SK-N-SH (cell line): ENCODE measurements around the gene GRAMD2B. TPM values are rescaled to one million over a fixed set of nuclear protein-coding genes. Genes with fewer than 3 reads are reported as not detected.

ENCODE experiments used
- CTCF ChIA-PET: fragments of 300-600, 350-600 bp; formaldehyde crosslinking; extraction: SDS; loops from one replicate; lab custom pipeline; 2021; lab: Yijun Ruan, JAX
- POLR2A ChIA-PET: fragments of 350-600 bp; sonication (Branson Sonifier 250); formaldehyde crosslinking; extraction: SDS; loops from one replicate; lab custom pipeline; 2020; ENCODE audit warnings: antibody characterized with exemption, inconsistent platforms; lab: Yijun Ruan, JAX
- DNase-seq: peaks from one replicate; pipeline ENCODE4 v3.0.0; 2012
- H2AFZ ChIP-seq: fragments of 200-600 bp; sonication (generic); 2 replicates; pipeline ENCODE4 v1.8.1; 2016; ENCODE audit warnings: antibody characterized with exemption, mild to moderate bottlenecking, low read depth
- H3F3A ChIP-seq: fragments of 200-600 bp; sonication (generic); replicated peaks from 2 replicates; pipeline ENCODE3; 2016; ENCODE audit warnings: antibody characterized with exemption, mild to moderate bottlenecking; ENCODE audit not compliant: insufficient read depth
- H3K27ac ChIP-seq, 2 experiments: fragments of 200-500 bp in 1 of 2; fragments of 200-600 bp in 1 of 2; sonication (Bioruptor generic) in 1 of 2; sonication (generic), shearing (Covaris generic) in 1 of 2; 2 replicates each; pipeline versions ENCODE4 v1.5.1 to v1.6.1; 2014 to 2016; ENCODE audit warnings: low read depth in 2 of 2, inconsistent platforms in 1 of 2, low read length in 1 of 2, mild to moderate bottlenecking in 1 of 2, mixed read lengths in 1 of 2
- H3K27me3 ChIP-seq: fragments of 200-600 bp; sonication (generic), shearing (Covaris generic); 2 replicates; pipeline ENCODE4 v1.6.1; 2016; ENCODE audit warnings: mixed run types; ENCODE audit not compliant: insufficient read depth
- H3K36me3 ChIP-seq, 2 experiments: fragments of 200-500 bp in 1 of 2; fragments of 200-600 bp in 1 of 2; sonication (Bioruptor generic) in 1 of 2; sonication (generic) in 1 of 2; replicated peaks in 1 of 2; 2 replicates each; pipeline versions ENCODE3 to v1.5.1; 2014 to 2016; ENCODE audit warnings: low read length in 1 of 2, mild to moderate bottlenecking in 1 of 2; ENCODE audit not compliant: insufficient read depth in 2 of 2, control insufficient read depth in 1 of 2
- H3K4me1 ChIP-seq, 2 experiments: fragments of 200-500 bp in 1 of 2; fragments of 200-600 bp in 1 of 2; sonication (Bioruptor generic) in 1 of 2; sonication (generic), shearing (Covaris generic) in 1 of 2; 2 replicates each; pipeline versions ENCODE4 v1.5.1 to v1.6.1; 2014 to 2016; ENCODE audit warnings: low read depth in 1 of 2, low read length in 1 of 2, mixed run types in 1 of 2; ENCODE audit not compliant: insufficient read depth in 2 of 2, control insufficient read depth in 1 of 2
- H3K4me2 ChIP-seq: fragments of 200-600 bp; sonication (generic), shearing (Covaris generic); 2 replicates; pipeline ENCODE4 v1.6.1; 2017; ENCODE audit warnings: mixed run types
- H3K4me3 ChIP-seq, 2 experiments: fragments of 200-500 bp in 1 of 2; fragments of 200-600 bp in 1 of 2; sonication (Bioruptor generic) in 1 of 2; sonication (generic), shearing (Covaris generic) in 1 of 2; 2 replicates each; pipeline versions ENCODE4 v1.5.1 to v1.8.1; 2014 to 2016; ENCODE audit warnings: low read depth in 2 of 2, inconsistent platforms in 1 of 2, low read length in 1 of 2, mild to moderate bottlenecking in 1 of 2, mixed read lengths in 1 of 2, moderate library complexity in 1 of 2
- H3K79me2 ChIP-seq: fragments of 200-600 bp; sonication (generic); 2 replicates; pipeline ENCODE4 v1.8.1; 2017; ENCODE audit warnings: mild to moderate bottlenecking; ENCODE audit not compliant: insufficient read depth
- H3K9ac ChIP-seq: fragments of 200-600 bp; sonication (generic); 2 replicates; pipeline ENCODE4 v1.6.1; 2017; ENCODE audit warnings: mixed run types
- H3K9me2 ChIP-seq: fragments of 200-600 bp; sonication (generic); 2 replicates; pipeline ENCODE4 v1.6.1; 2017; ENCODE audit warnings: mixed run types
- H3K9me3 ChIP-seq: fragments of 200-600 bp; sonication (generic); 2 replicates; pipeline ENCODE4 v1.6.1; 2017; ENCODE audit warnings: mixed run types, mild to moderate bottlenecking, moderate library complexity
- H4K20me1 ChIP-seq: fragments of 200-600 bp; sonication (generic); 2 replicates; pipeline ENCODE4 v1.6.1; 2017; ENCODE audit warnings: mild to moderate bottlenecking, mixed run types; ENCODE audit not compliant: insufficient read depth
- CHD2 ChIP-seq: fragments of 150-350 bp; IDR thresholded peaks from 2 replicates; pipeline ENCODE4 v1.6.1; 2018; ENCODE audit warnings: low read length; ENCODE audit not compliant: partially characterized antibody
- EP300 ChIP-seq, 2 experiments: IDR thresholded peaks; 2 replicates each; pipeline versions ENCODE4 v1.4.0 to v1.6.1; 2012; ENCODE audit warnings: borderline replicate concordance in 1 of 2, low read depth in 1 of 2, low read length in 1 of 2
- FOXJ3 ChIP-seq: sonication (generic); formaldehyde crosslinking; IDR thresholded peaks from 2 replicates; pipeline ENCODE4 v1.5.1; 2020; ENCODE audit warnings: mild to moderate bottlenecking, missing genetic modification reagents
- FOXM1 ChIP-seq: IDR thresholded peaks from 2 replicates; pipeline ENCODE4 v1.4.0; 2012; ENCODE audit warnings: low read depth, mild to moderate bottlenecking
- GABPA ChIP-seq: IDR thresholded peaks from 2 replicates; pipeline ENCODE4 v1.4.0; 2012; ENCODE audit warnings: low read depth, mild to moderate bottlenecking
- GATA2 ChIP-seq: sonication (generic); formaldehyde crosslinking; IDR thresholded peaks from 2 replicates; pipeline ENCODE4 v1.5.0; 2020; ENCODE audit warnings: mild to moderate bottlenecking, missing genetic modification reagents
- JUND ChIP-seq: IDR thresholded peaks from 2 replicates; pipeline ENCODE4 v1.4.0; 2012
- NFIC ChIP-seq: IDR thresholded peaks from 2 replicates; pipeline ENCODE4 v1.4.0; 2012; ENCODE audit warnings: borderline replicate concordance
- RCOR1 ChIP-seq: fragments of 150-350 bp; IDR thresholded peaks from 2 replicates; pipeline ENCODE4 v1.6.1; 2017; ENCODE audit warnings: antibody characterized with exemption, low read length
- SMC3 ChIP-seq: IDR thresholded peaks from 2 replicates; pipeline ENCODE4 v1.6.1; 2012; ENCODE audit warnings: low read depth, low read length, improper control_type of control experiment
- TCF12 ChIP-seq: IDR thresholded peaks from 2 replicates; pipeline ENCODE4 v1.4.0; 2012
- TEAD4 ChIP-seq: IDR thresholded peaks from 2 replicates; pipeline ENCODE4 v1.4.0; 2012; ENCODE audit warnings: mild to moderate bottlenecking, borderline replicate concordance; ENCODE audit not compliant: insufficient read depth
- whole genome bisulfite sequencing: methylation state at CpG from one replicate; pipeline ENCODE4 v1.1.6; 2017; ENCODE audit warnings: low lambda C conversion rate; 5-methylcytosine and 5-hydroxymethylcytosine counted together
- polyA plus RNA-seq, 3 experiments: library from polyadenylated mRNA; depleted of rRNA; stranded (reverse); fragments of >200 nt; gene quantifications; 2 replicates each; pipeline ENCODE4 v1.2.3, GENCODE V29; 2012
- TF ChIP-seq, protein P1 (sequence below): fragments of 200-600 bp; sonication (generic); IDR thresholded peaks from 2 replicates; pipeline ENCODE4 v1.6.1; 2017; ENCODE audit warnings: antibody characterized with exemption, mild to moderate bottlenecking, moderate library complexity
- TF ChIP-seq, protein P2 (sequence below): IDR thresholded peaks from 2 replicates; pipeline ENCODE4 v1.4.0; 2012; ENCODE audit warnings: low read depth, borderline replicate concordance
- TF ChIP-seq, protein P3 (sequence below): fragments of 150-350 bp; IDR thresholded peaks from 2 replicates; pipeline ENCODE4 v1.6.1; 2017; ENCODE audit warnings: antibody characterized with exemption, low read length, low read depth, borderline replicate concordance
- TF ChIP-seq, protein P4 (sequence below): IDR thresholded peaks from 2 replicates; pipeline ENCODE4; 2012
- TF ChIP-seq, protein P5 (sequence below): IDR thresholded peaks from 2 replicates; pipeline ENCODE4 v1.4.0; 2012; ENCODE audit warnings: low read depth

The GRAMD2B gene
- polyA plus RNA-seq, 1 of the 3 experiments (the other 2 are of a cell fraction): 16.0 TPM

DNA sequence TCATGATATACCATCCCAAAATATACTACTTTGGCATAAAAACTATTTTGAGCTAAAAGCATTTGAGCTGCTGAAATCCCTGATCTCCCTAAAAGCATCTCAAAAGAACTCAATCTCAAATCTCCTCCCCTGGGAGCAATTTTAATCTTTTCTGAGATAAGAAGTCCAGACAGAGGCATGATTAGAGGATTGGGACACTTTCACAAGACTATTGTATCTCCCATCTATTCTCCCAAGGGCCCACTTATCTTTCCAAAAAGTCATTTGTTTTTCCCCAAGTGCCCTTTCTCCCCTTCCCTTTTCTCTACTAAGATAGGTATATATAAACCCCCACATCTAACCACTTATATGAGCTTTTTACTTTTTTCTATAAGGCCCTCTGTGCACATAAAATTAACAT, 92.1 kb downstream of the GRAMD2B start:
- no peaks in the 10 kb centered on the region for H3K36me3 ChIP-seq
- H3K79me2 ChIP-seq: no peaks in the 10 kb centered on the region
- no peak overlapping the region for H3K4me2 ChIP-seq
- H3K9ac ChIP-seq: no peak overlapping the region
- POLR2A ChIA-PET: interaction anchor here (0.5 to 0.6 kb wide), 2 partner anchors 9 to 165 kb away, joined by 3 read pairs; no protein-coding TSS in a partner anchor
- TF ChIP-seq, protein P1, sequence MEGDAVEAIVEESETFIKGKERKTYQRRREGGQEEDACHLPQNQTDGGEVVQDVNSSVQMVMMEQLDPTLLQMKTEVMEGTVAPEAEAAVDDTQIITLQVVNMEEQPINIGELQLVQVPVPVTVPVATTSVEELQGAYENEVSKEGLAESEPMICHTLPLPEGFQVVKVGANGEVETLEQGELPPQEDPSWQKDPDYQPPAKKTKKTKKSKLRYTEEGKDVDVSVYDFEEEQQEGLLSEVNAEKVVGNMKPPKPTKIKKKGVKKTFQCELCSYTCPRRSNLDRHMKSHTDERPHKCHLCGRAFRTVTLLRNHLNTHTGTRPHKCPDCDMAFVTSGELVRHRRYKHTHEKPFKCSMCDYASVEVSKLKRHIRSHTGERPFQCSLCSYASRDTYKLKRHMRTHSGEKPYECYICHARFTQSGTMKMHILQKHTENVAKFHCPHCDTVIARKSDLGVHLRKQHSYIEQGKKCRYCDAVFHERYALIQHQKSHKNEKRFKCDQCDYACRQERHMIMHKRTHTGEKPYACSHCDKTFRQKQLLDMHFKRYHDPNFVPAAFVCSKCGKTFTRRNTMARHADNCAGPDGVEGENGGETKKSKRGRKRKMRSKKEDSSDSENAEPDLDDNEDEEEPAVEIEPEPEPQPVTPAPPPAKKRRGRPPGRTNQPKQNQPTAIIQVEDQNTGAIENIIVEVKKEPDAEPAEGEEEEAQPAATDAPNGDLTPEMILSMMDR: no peak
- no peaks in the 10 kb centered on the region for H3K27me3 ChIP-seq
- H3K27ac ChIP-seq: peak overlapping the region; percentile 18 to 43; a peak in 3 of 4 replicates
- H3K9me2 ChIP-seq: no peaks in the 10 kb centered on the region
- no peak overlapping the region for H3K4me3 ChIP-seq
- DNase-seq: no peak
- CTCF ChIA-PET: interaction anchor here (0.7 to 1.7 kb wide), 4 partner anchors 15 to 310 kb away, joined by 3 to 6 read pairs (median 4); no protein-coding TSS in a partner anchor
- H2AFZ ChIP-seq: 0 out of 2 replicates have a peak overlapping the region, but pooled peaks have one; percentile 76
- H4K20me1 ChIP-seq: no peaks in the 10 kb centered on the region
- H3K9me3 ChIP-seq: no peaks in the 10 kb centered on the region
- H3K4me1 ChIP-seq: peaks cover 6 to 26% of the 10 kb centered on the region in 2 experiments; a peak in 3 of 4 replicates
- no peaks in the 10 kb centered on the region for H3F3A ChIP-seq

DNA sequence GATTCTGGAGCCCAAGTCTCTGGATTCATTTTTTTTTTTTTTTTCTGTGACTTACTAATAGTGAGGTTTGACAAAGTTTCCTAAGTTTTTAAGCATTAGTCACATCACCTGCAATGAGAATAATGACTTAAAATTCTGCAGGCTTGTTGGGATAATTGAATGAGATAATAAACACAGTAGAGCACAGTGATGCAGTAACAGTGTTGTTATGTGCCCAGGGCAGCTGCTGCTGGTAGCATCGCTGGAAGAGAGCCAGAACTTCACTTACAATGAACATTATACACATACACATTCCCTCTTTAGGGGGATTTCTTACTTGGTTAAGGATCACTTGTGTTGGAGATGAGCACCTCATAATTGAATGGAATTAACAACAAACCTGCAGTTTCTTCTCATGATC, 92.9 kb downstream of the GRAMD2B start:
- Histone ChIP-seq H3F3A (no peaks in the 10 kb centered on the region), H3K9me3 (no peaks in the 10 kb centered on the region), H3K4me3 (no peak overlapping the region), H2AFZ (no peak overlapping the region; the same call in 1 of the 2 replicates), H3K27ac (peak overlapping the region; percentile 43 to 75; a peak in 2 of 4 replicates), H3K9me2 (no peaks in the 10 kb centered on the region), H4K20me1 (no peaks in the 10 kb centered on the region), H3K4me1 (peaks cover 6 to 27% of the 10 kb centered on the region in 2 experiments; a peak in 3 of 4 replicates), H3K27me3 (no peaks in the 10 kb centered on the region), H3K36me3 (no peaks in the 10 kb centered on the region), H3K9ac (no peak overlapping the region), H3K4me2 (no peak overlapping the region), H3K79me2 (no peaks in the 10 kb centered on the region)
- peak; percentile 66 for DNase-seq
- POLR2A ChIA-PET: interaction anchor here (0.6 kb wide), 1 partner anchor 9 kb away, joined by 3 read pairs; no protein-coding TSS in a partner anchor
- CTCF ChIA-PET: interaction anchor here (0.7 to 1.7 kb wide), 6 partner anchors 16 to 309 kb away, joined by 3 to 6 read pairs (median 3); partner anchors contain the start of gene ALDH7A1
- 0% methylated on average over 1 of the region's 1 CpG for WGBS
- TF ChIP-seq FOXJ3 (CRISPR knock-in tag) (peak; percentile 79), TEAD4 (peak; percentile 40; the same call in 1 of the 2 replicates), GABPA (no peak), SMC3 (no peak), CHD2 (peak; percentile 21), NFIC (peak; percentile 77), TCF12 (peak; percentile 76), RCOR1 (peak; percentile 95), JUND (no peak), FOXM1 (0 out of 2 replicates have a peak, but pooled peaks have one; percentile 35), EP300 (IDR thresholded peaks at IDR 0.05; ENCODE audit: borderline replicate concordance in 1 of 2, low read depth in 1 of 2, low read length in 1 of 2) (peak; percentile 51 to 70; a peak in 3 of 4 replicates), GATA2 (CRISPR knock-in tag) (0 out of 2 replicates have a peak, but pooled peaks have one; percentile 14)
- TF ChIP-seq, protein P1: no peak
- TF ChIP-seq, protein P2, sequence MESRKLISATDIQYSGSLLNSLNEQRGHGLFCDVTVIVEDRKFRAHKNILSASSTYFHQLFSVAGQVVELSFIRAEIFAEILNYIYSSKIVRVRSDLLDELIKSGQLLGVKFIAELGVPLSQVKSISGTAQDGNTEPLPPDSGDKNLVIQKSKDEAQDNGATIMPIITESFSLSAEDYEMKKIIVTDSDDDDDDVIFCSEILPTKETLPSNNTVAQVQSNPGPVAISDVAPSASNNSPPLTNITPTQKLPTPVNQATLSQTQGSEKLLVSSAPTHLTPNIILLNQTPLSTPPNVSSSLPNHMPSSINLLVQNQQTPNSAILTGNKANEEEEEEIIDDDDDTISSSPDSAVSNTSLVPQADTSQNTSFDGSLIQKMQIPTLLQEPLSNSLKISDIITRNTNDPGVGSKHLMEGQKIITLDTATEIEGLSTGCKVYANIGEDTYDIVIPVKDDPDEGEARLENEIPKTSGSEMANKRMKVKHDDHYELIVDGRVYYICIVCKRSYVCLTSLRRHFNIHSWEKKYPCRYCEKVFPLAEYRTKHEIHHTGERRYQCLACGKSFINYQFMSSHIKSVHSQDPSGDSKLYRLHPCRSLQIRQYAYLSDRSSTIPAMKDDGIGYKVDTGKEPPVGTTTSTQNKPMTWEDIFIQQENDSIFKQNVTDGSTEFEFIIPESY: no peak
- TF ChIP-seq, protein P3, sequence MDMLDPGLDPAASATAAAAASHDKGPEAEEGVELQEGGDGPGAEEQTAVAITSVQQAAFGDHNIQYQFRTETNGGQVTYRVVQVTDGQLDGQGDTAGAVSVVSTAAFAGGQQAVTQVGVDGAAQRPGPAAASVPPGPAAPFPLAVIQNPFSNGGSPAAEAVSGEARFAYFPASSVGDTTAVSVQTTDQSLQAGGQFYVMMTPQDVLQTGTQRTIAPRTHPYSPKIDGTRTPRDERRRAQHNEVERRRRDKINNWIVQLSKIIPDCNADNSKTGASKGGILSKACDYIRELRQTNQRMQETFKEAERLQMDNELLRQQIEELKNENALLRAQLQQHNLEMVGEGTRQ: no peak
- TF ChIP-seq, protein P4, sequence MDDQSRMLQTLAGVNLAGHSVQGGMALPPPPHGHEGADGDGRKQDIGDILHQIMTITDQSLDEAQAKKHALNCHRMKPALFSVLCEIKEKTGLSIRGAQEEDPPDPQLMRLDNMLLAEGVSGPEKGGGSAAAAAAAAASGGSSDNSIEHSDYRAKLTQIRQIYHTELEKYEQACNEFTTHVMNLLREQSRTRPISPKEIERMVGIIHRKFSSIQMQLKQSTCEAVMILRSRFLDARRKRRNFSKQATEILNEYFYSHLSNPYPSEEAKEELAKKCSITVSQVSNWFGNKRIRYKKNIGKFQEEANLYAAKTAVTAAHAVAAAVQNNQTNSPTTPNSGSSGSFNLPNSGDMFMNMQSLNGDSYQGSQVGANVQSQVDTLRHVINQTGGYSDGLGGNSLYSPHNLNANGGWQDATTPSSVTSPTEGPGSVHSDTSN: peak; percentile 66
- TF ChIP-seq, protein P5, sequence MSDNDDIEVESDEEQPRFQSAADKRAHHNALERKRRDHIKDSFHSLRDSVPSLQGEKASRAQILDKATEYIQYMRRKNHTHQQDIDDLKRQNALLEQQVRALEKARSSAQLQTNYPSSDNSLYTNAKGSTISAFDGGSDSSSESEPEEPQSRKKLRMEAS: 0 out of 2 replicates have a peak, but pooled peaks have one; percentile 29
